Measurements from ENCODE around the gene GGT7. TPM values are rescaled to one million over a fixed set of nuclear protein-coding genes. Genes with fewer than 3 reads are reported as not detected.
"Not testable (repeated sequence)": the region's sequence is repeated elsewhere in the genome, so short reads cannot be mapped to it uniquely, and the experiment has no call there.

The GGT7 gene
- total RNA-seq, 1 experiment from 2014 or later, result not detected

DNA sequence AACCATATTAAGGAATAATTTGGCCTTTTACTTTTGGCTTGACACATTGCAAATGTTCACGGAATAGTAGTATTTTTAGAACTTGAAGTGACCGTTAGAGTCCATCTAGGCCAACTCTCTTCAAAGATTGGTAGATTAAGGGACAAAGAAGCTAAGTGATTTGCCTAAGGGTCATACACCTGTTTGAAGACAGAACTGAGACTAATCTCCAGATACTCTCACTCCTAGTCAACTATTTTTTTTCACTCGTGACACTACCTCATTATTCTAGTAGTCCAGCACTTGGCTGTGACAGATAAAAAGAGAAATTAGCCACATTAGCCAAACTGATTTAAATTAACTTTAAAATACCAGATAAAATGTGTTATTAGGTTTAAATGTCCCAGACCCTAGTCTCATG is 14.4 kb upstream of the GGT7 start:
- Histone ChIP-seq H2AFZ (ENCODE audit: low read length) (no peak overlapping the region), H3K9me2 (replicated peaks; ENCODE audit: insufficient read depth, low read length) (no peaks in the 10 kb centered on the region), H4K20me1 (ENCODE audit: insufficient read depth, low read depth, low read length) (no peaks in the 10 kb centered on the region), H3K4me3 (ENCODE audit: low read length) (no peak overlapping the region), H3K4me1 (ENCODE audit: low read length) (peaks cover 8% of the 10 kb centered on the region), H3K9ac (ENCODE audit: low read length) (no peak overlapping the region), H3K27me3 (ENCODE audit: low read length) (no peaks in the 10 kb centered on the region), H3K36me3 (ENCODE audit: insufficient read depth, low read length) (no peaks in the 10 kb centered on the region), H3K9me3 (ENCODE audit: low read length) (no peaks in the 10 kb centered on the region), H3K79me2 (ENCODE audit: low read length) (no peaks in the 10 kb centered on the region), H3K4me2 (ENCODE audit: low read depth, low read length, poor library complexity, severe bottlenecking) (no peak overlapping the region), H3K27ac (ENCODE audit: low read length) (no peak overlapping the region)
- DNase-seq, result no peak

DNA sequence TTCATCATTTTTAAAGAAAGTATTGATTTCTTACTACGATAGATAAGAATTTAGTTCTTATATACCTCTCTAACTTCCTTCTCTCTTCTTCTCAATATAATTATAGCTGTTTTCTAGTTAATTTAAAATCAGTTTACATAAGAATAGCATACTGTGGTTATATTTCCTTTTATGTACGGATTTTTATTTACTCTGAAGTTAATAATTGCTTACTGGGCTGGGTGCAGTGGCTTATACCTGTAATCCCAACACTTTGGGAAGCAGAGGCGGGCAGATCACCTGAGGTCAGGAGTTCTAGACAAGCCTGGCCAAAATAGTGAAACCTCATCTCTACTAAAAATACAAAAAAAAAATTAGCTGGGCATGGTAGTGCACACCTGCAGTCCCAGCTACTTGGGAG is 13.5 kb upstream of the GGT7 start:
- Histone ChIP-seq H3K9me3 (ENCODE audit: low read length) (no peaks in the 10 kb centered on the region), H3K27me3 (ENCODE audit: low read length) (no peaks in the 10 kb centered on the region), H3K4me3 (ENCODE audit: low read length) (no peak overlapping the region), H2AFZ (ENCODE audit: low read length) (no peak overlapping the region), H3K36me3 (ENCODE audit: insufficient read depth, low read length) (no peaks in the 10 kb centered on the region), H3K79me2 (ENCODE audit: low read length) (no peaks in the 10 kb centered on the region), H3K4me2 (ENCODE audit: low read depth, low read length, poor library complexity, severe bottlenecking) (no peak overlapping the region), H3K9ac (ENCODE audit: low read length) (no peak overlapping the region), H3K9me2 (replicated peaks; ENCODE audit: insufficient read depth, low read length) (no peaks in the 10 kb centered on the region), H3K4me1 (ENCODE audit: low read length) (peaks cover 8% of the 10 kb centered on the region), H3K27ac (ENCODE audit: low read length) (no peak overlapping the region), H4K20me1 (ENCODE audit: insufficient read depth, low read depth, low read length) (no peaks in the 10 kb centered on the region)
- no peak for DNase-seq

DNA sequence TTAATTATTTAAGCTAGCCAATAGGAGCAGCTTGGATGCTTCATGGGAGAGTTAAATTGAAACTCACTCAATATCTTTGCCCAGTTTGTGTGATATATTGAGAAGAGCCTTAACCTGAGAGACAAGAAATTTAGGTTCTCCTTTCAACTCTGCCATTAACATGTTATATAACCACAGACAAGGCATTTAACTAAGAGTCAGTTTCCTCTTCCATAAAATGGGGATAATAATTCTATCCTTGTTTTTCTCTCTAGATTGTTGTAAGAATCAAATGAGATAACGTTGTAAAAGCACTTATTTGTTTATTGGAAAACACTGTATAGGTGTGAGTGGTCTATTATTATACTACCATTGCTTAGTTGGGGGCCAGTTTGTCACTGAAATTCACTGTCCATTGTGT is 11.6 kb upstream of the GGT7 start:
- H2AFZ ChIP-seq (ENCODE audit: low read length), result no peak overlapping the region
- H3K27ac ChIP-seq (ENCODE audit: low read length), result no peak overlapping the region
- no peaks in the 10 kb centered on the region for H3K79me2 ChIP-seq (ENCODE audit: low read length)
- no peak overlapping the region for H3K4me3 ChIP-seq (ENCODE audit: low read length)
- no peaks in the 10 kb centered on the region for H3K9me2 ChIP-seq (replicated peaks; ENCODE audit: insufficient read depth, low read length)
- H3K4me2 ChIP-seq (ENCODE audit: low read depth, low read length, poor library complexity, severe bottlenecking), result no peak overlapping the region
- no peak for DNase-seq
- no peaks in the 10 kb centered on the region for H3K27me3 ChIP-seq (ENCODE audit: low read length)
- H3K9ac ChIP-seq (ENCODE audit: low read length), result no peak overlapping the region
- H3K9me3 ChIP-seq (ENCODE audit: low read length), result no peaks in the 10 kb centered on the region
- H4K20me1 ChIP-seq (ENCODE audit: insufficient read depth, low read depth, low read length), result no peaks in the 10 kb centered on the region
- H3K4me1 ChIP-seq (ENCODE audit: low read length), result peaks cover 8% of the 10 kb centered on the region
- H3K36me3 ChIP-seq (ENCODE audit: insufficient read depth, low read length), result no peaks in the 10 kb centered on the region

DNA sequence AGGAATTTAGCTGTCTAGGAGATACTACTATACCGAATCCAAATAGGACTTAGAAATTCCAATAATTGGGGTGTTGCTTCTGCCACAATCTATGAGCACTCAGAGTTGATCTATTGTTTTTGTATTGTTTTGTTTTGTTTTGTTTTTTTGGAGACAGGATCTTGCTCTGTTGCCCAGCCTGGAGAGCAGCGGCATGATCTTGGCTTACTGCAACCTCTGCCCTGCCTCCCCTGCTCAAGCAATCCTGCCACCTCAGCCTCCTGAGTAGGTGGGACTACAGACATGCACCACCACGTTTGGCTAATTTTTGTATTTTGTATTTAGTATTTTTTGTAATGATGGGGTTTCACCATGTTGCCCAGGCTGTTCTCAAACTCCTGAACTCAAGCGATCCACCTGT is 11.2 kb upstream of the GGT7 start:
- DNase-seq, result no peak

DNA sequence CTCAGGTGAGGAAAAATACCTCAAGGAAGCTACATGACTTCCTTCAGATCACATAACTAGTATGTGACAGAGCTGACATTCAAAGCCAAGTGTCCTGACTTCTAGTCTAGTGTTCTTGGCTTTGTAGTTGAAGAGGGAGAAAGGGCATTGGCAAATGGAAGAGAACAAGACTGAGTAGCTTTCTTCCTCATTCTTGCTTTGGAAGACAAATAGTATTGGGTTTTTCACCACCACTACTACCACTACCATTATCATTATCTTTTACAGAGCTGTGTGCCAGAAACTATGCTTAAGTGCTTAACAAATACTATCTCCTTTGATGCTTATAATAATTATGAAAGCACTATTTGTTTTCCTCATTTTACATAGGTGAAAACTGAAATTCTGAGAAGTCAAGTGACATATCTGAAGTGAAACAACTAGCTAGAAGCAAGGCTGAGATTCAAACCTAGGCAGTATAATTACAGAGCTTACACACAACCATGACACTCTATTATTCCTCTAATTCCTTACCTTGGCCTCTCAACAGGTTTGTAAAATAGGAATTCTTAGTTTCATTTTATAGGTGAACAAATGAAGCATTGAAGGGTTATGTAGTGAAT is 10.5 kb upstream of the GGT7 start:
- Histone ChIP-seq H3K9ac (ENCODE audit: low read length) (no peak overlapping the region), H3K79me2 (ENCODE audit: low read length) (no peaks in the 10 kb centered on the region), H3K27me3 (ENCODE audit: low read length) (no peaks in the 10 kb centered on the region), H3K36me3 (ENCODE audit: insufficient read depth, low read length) (no peaks in the 10 kb centered on the region), H4K20me1 (ENCODE audit: insufficient read depth, low read depth, low read length) (no peaks in the 10 kb centered on the region), H3K9me2 (replicated peaks; ENCODE audit: insufficient read depth, low read length) (no peaks in the 10 kb centered on the region), H3K4me2 (ENCODE audit: low read depth, low read length, poor library complexity, severe bottlenecking) (no peak overlapping the region), H3K27ac (ENCODE audit: low read length) (no peak overlapping the region), H2AFZ (ENCODE audit: low read length) (no peak overlapping the region), H3K4me3 (ENCODE audit: low read length) (no peak overlapping the region), H3K4me1 (ENCODE audit: low read length) (peaks cover 8% of the 10 kb centered on the region), H3K9me3 (ENCODE audit: low read length) (no peaks in the 10 kb centered on the region)
- no peak for DNase-seq

More for the DNA sequence above, 11.2 kb upstream of the GGT7 start:
- peaks cover 8% of the 10 kb centered on the region for H3K4me1 ChIP-seq (ENCODE audit: low read length)
- no peaks in the 10 kb centered on the region for H3K9me2 ChIP-seq (replicated peaks; ENCODE audit: insufficient read depth, low read length)
- H3K9me3 ChIP-seq (ENCODE audit: low read length), result no peaks in the 10 kb centered on the region
- H3K27ac ChIP-seq (ENCODE audit: low read length), result no peak overlapping the region
- no peak overlapping the region for H3K9ac ChIP-seq (ENCODE audit: low read length)
- no peak overlapping the region for H3K4me2 ChIP-seq (ENCODE audit: low read depth, low read length, poor library complexity, severe bottlenecking)
- H3K36me3 ChIP-seq (ENCODE audit: insufficient read depth, low read length), result no peaks in the 10 kb centered on the region
- no peak overlapping the region for H2AFZ ChIP-seq (ENCODE audit: low read length)
- H4K20me1 ChIP-seq (ENCODE audit: insufficient read depth, low read depth, low read length), result no peaks in the 10 kb centered on the region
- no peaks in the 10 kb centered on the region for H3K27me3 ChIP-seq (ENCODE audit: low read length)
- H3K79me2 ChIP-seq (ENCODE audit: low read length), result no peaks in the 10 kb centered on the region
- no peak overlapping the region for H3K4me3 ChIP-seq (ENCODE audit: low read length)

DNA sequence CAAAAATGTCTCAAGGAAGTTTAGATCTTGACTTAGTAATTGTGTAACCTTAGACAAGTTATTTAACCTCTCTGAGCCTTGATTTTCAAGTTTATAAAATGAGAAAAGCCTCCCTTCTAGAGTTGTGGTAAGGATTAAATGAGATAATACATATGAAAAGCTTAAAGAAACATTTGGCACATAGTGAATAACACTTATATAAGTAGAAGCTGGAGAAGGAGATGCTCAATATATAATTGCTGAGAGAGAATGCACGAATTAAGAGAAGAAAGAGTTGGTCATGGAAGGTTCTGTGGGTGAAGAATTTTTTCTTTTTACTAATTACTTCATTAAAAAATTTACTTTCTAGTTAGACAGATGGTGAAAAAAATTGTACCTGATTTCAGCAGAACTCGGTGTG is 9.0 kb upstream of the GGT7 start:
- Histone ChIP-seq H3K4me2 (ENCODE audit: low read depth, low read length, poor library complexity, severe bottlenecking) (no peak overlapping the region), H3K9me3 (ENCODE audit: low read length) (no peaks in the 10 kb centered on the region), H3K27me3 (ENCODE audit: low read length) (no peaks in the 10 kb centered on the region), H3K4me1 (ENCODE audit: low read length) (peaks cover 3% of the 10 kb centered on the region), H3K9me2 (replicated peaks; ENCODE audit: insufficient read depth, low read length) (no peaks in the 10 kb centered on the region), H3K9ac (ENCODE audit: low read length) (no peak overlapping the region), H3K79me2 (ENCODE audit: low read length) (no peaks in the 10 kb centered on the region), H4K20me1 (ENCODE audit: insufficient read depth, low read depth, low read length) (no peaks in the 10 kb centered on the region), H2AFZ (ENCODE audit: low read length) (no peak overlapping the region), H3K27ac (ENCODE audit: low read length) (no peak overlapping the region), H3K4me3 (ENCODE audit: low read length) (no peak overlapping the region), H3K36me3 (ENCODE audit: insufficient read depth, low read length) (no peaks in the 10 kb centered on the region)
- no peak for DNase-seq

DNA sequence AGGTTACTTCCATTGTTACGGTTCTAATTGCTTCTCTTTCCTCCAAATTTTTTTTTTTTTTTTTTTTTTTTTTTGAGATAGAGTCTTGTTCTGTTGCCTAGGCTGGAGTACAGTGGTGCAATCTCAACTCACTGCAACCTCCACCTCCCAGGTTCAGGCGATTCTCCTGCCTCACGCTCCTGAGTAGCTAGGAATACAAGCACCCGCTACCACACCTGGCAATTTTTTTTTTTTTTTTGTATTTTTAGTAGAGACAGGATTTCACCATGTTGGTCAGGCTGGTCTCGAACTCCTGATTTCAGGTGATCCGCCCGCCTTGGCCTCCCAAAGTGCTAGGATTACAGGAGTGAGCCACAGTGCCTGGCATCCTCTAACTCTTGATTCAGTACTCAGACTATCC is 8.3 kb upstream of the GGT7 start:
- H3K27me3 ChIP-seq (ENCODE audit: low read length); H2AFZ ChIP-seq (ENCODE audit: low read length); H3K9me3 ChIP-seq (ENCODE audit: low read length); H3K9ac ChIP-seq (ENCODE audit: low read length); H3K79me2 ChIP-seq (ENCODE audit: low read length); H3K9me2 ChIP-seq (replicated peaks; ENCODE audit: insufficient read depth, low read length); H4K20me1 ChIP-seq (ENCODE audit: insufficient read depth, low read depth, low read length); H3K27ac ChIP-seq (ENCODE audit: low read length); H3K4me1 ChIP-seq (ENCODE audit: low read length); H3K36me3 ChIP-seq (ENCODE audit: insufficient read depth, low read length); H3K4me2 ChIP-seq (ENCODE audit: low read depth, low read length, poor library complexity, severe bottlenecking); DNase-seq; H3K4me3 ChIP-seq (ENCODE audit: low read length): not testable (repeated sequence)

DNA sequence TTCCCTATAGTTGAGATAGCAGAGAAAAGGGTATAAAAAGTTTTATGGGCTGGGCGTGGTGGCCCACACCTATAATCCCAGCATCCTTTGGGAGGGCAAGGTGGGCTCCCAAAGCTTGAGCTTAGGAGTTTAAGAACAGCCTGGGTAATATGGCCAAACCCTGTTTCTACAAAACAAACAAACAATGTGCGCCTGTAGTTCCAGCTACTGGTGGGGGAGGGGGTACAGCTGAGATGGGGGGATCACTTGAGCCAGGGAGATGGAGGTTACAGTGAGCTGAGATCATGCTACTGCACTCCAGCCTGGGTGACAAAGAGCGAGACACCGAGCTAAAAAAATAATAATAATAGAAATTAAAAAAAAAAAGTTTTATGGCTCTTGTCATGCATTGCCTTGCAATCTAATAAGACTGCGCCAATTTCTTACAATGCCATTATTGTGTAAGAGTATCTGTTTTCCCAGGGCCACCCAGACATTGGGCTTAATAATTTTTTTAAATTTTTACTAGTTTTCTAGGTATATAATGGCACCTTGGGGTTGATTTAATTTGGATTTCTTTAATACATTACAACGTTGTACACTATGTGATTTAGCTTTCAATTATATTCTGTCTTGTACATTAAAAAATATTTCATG is 7.7 kb upstream of the GGT7 start:
- Histone ChIP-seq H3K27me3 (ENCODE audit: low read length) (no peaks in the 10 kb centered on the region), H3K4me1 (ENCODE audit: low read length) (peaks cover 11% of the 10 kb centered on the region), H3K9me3 (ENCODE audit: low read length) (no peaks in the 10 kb centered on the region), H3K4me2 (ENCODE audit: low read depth, low read length, poor library complexity, severe bottlenecking) (no peak overlapping the region), H3K4me3 (ENCODE audit: low read length) (no peak overlapping the region), H3K79me2 (ENCODE audit: low read length) (no peaks in the 10 kb centered on the region), H4K20me1 (ENCODE audit: insufficient read depth, low read depth, low read length) (no peaks in the 10 kb centered on the region), H3K36me3 (ENCODE audit: insufficient read depth, low read length) (no peaks in the 10 kb centered on the region), H3K9me2 (replicated peaks; ENCODE audit: insufficient read depth, low read length) (no peaks in the 10 kb centered on the region), H3K9ac (ENCODE audit: low read length) (no peak overlapping the region), H3K27ac (ENCODE audit: low read length) (no peak overlapping the region), H2AFZ (ENCODE audit: low read length) (no peak overlapping the region)
- DNase-seq, result no peak

Data from Karpas-422 (cell line).